ENCODE results near the gene TMEM213.

DNA sequence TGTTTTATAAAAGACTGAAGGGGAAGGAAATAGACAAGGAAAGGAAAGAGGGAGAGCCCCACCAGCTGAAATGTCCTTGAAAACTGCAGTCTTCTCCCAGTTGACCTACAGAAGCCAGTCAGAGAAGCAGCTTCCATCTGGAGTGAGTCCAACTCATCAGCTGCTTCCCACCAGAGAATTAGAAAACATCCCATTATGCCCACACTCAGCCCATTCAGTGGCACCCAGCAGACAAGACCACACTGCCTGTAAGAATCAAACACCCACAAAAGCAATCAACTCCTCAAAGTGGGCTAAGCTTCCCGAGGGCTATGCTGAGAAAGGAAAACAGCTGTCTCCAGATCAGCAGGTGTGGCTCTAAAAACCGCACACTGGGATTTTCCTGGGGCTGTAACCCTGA, 29.6 kb upstream of the TMEM213 start:
- TF ChIP-seq, protein P1, sequence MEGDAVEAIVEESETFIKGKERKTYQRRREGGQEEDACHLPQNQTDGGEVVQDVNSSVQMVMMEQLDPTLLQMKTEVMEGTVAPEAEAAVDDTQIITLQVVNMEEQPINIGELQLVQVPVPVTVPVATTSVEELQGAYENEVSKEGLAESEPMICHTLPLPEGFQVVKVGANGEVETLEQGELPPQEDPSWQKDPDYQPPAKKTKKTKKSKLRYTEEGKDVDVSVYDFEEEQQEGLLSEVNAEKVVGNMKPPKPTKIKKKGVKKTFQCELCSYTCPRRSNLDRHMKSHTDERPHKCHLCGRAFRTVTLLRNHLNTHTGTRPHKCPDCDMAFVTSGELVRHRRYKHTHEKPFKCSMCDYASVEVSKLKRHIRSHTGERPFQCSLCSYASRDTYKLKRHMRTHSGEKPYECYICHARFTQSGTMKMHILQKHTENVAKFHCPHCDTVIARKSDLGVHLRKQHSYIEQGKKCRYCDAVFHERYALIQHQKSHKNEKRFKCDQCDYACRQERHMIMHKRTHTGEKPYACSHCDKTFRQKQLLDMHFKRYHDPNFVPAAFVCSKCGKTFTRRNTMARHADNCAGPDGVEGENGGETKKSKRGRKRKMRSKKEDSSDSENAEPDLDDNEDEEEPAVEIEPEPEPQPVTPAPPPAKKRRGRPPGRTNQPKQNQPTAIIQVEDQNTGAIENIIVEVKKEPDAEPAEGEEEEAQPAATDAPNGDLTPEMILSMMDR (IDR thresholded peaks at IDR 0.05; ENCODE audit: poor library complexity, severe bottlenecking), result no peak
- TF ChIP-seq, protein P2, sequence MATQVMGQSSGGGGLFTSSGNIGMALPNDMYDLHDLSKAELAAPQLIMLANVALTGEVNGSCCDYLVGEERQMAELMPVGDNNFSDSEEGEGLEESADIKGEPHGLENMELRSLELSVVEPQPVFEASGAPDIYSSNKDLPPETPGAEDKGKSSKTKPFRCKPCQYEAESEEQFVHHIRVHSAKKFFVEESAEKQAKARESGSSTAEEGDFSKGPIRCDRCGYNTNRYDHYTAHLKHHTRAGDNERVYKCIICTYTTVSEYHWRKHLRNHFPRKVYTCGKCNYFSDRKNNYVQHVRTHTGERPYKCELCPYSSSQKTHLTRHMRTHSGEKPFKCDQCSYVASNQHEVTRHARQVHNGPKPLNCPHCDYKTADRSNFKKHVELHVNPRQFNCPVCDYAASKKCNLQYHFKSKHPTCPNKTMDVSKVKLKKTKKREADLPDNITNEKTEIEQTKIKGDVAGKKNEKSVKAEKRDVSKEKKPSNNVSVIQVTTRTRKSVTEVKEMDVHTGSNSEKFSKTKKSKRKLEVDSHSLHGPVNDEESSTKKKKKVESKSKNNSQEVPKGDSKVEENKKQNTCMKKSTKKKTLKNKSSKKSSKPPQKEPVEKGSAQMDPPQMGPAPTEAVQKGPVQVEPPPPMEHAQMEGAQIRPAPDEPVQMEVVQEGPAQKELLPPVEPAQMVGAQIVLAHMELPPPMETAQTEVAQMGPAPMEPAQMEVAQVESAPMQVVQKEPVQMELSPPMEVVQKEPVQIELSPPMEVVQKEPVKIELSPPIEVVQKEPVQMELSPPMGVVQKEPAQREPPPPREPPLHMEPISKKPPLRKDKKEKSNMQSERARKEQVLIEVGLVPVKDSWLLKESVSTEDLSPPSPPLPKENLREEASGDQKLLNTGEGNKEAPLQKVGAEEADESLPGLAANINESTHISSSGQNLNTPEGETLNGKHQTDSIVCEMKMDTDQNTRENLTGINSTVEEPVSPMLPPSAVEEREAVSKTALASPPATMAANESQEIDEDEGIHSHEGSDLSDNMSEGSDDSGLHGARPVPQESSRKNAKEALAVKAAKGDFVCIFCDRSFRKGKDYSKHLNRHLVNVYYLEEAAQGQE (IDR thresholded peaks at IDR 0.05; ENCODE audit: borderline replicate concordance), result no peak
- no peak for TF ChIP-seq EZH2 (IDR thresholded peaks at IDR 0.05; ENCODE audit: borderline replicate concordance, insufficient read depth, low read length, poor library complexity, severe bottlenecking)
- no peak for TF ChIP-seq EP300 (conservative IDR thresholded peaks at IDR 0.05; ENCODE audit: poor library complexity, severe bottlenecking)
- TF ChIP-seq POLR2AphosphoS5 (IDR thresholded peaks at IDR 0.05), result no peak
- TF ChIP-seq RAD21 (conservative IDR thresholded peaks at IDR 0.05), result no peak
- no peak for TF ChIP-seq SMC3 (conservative IDR thresholded peaks at IDR 0.05; ENCODE audit: poor library complexity)
- TF ChIP-seq TAF1 (IDR thresholded peaks at IDR 0.05; ENCODE audit: low read depth), result no peak
